Glutamatergic neuron (in vitro differentiated cells): ENCODE results near the gene EPN3. TPM values are rescaled to one million over a fixed set of nuclear protein-coding genes. Genes with fewer than 3 reads are reported as not detected.

Experiments
- DNase-seq: peaks from one replicate; pipeline ENCODE4 v3.0.0; 2022
- H3K27ac Mint-ChIP-seq: one replicate; pipeline ENCODE4 v1.8.0; 2020; ENCODE audit warnings: mild to moderate bottlenecking, mixed read lengths, inconsistent platforms; ENCODE audit not compliant: unreplicated experiment
- H3K27me3 Mint-ChIP-seq: one replicate; pipeline ENCODE4 v1.8.0; 2020; ENCODE audit warnings: mild to moderate bottlenecking, moderate library complexity, mixed read lengths, inconsistent platforms; ENCODE audit not compliant: unreplicated experiment
- H3K36me3 Mint-ChIP-seq: one replicate; pipeline ENCODE4 v1.8.0; 2020; ENCODE audit warnings: mild to moderate bottlenecking, mixed read lengths, inconsistent platforms; ENCODE audit not compliant: unreplicated experiment
- H3K4me1 Mint-ChIP-seq: one replicate; pipeline ENCODE4 v1.8.0; 2020; ENCODE audit warnings: mild to moderate bottlenecking, low read depth, mixed read lengths, inconsistent platforms; ENCODE audit not compliant: unreplicated experiment
- H3K4me3 Mint-ChIP-seq: one replicate; pipeline ENCODE4 v1.8.0; 2020; ENCODE audit warnings: mild to moderate bottlenecking, mixed read lengths, inconsistent platforms; ENCODE audit not compliant: unreplicated experiment
- H3K9me3 Mint-ChIP-seq: one replicate; pipeline ENCODE4 v1.8.0; 2020; ENCODE audit warnings: mild to moderate bottlenecking, moderate library complexity, mixed read lengths, inconsistent platforms; ENCODE audit not compliant: unreplicated experiment
- CTCF ChIP-seq: fragments of 200-600 bp; sonication (generic); IDR thresholded peaks from one replicate; pipeline ENCODE4 v1.5.0; 2021; ENCODE audit not compliant: partially characterized antibody, unreplicated experiment
- total RNA-seq: library from RNA; stranded (reverse); fragmentation: NEBNext Ultra II Directional; extraction: Animal tissue kit (Norgen Biotek cat#: 25700); gene quantifications from one replicate; pipeline ENCODE4 v1.2.1, GENCODE V29; 2021; ENCODE audit not compliant: unreplicated experiment

Gene EPN3
- total RNA-seq, 1 donor from 2014 or later: 0.12 TPM

GRCh38 chr17:50550661-50551432 lies 18.3 kb downstream of the EPN3 start:
- H3K4me3 Mint-ChIP-seq: no peak overlapping the region
- TF ChIP-seq CTCF: peak; percentile 88
- H3K4me1 Mint-ChIP-seq: peaks cover 16% of the 10 kb centered on the region

GRCh38 chr17:50551433-50551815 lies 18.9 kb downstream of the EPN3 start:
- Mint-ChIP-seq H3K27me3 (peaks cover 6% of the 10 kb centered on the region), H3K9me3 (peaks cover 9% of the 10 kb centered on the region), H3K27ac (no peak overlapping the region), H3K36me3 (no peaks in the 10 kb centered on the region), H3K4me1 (peaks cover 17% of the 10 kb centered on the region), H3K4me3 (no peak overlapping the region)
- no peak for DNase-seq
- no peak for TF ChIP-seq CTCF

More at GRCh38 chr17:50550661-50551432, 18.3 kb downstream of the EPN3 start:
- H3K27me3 Mint-ChIP-seq: peaks cover 8% of the 10 kb centered on the region
- peaks cover 9% of the 10 kb centered on the region for H3K9me3 Mint-ChIP-seq
- no peaks in the 10 kb centered on the region for H3K36me3 Mint-ChIP-seq
- no peak overlapping the region for H3K27ac Mint-ChIP-seq
- DNase-seq: peak; percentile 88

GRCh38 chr17:50551884-50552283 lies 19.3 kb downstream of the EPN3 start:
- TF ChIP-seq CTCF: no peak

GRCh38 chr17:50554201-50554600 lies 21.7 kb downstream of the EPN3 start:
- H3K27ac Mint-ChIP-seq: no peak overlapping the region
- no peaks in the 10 kb centered on the region for H3K36me3 Mint-ChIP-seq
- H3K4me3 Mint-ChIP-seq: no peak overlapping the region
- no peak for TF ChIP-seq CTCF
- H3K4me1 Mint-ChIP-seq: peaks cover 37% of the 10 kb centered on the region
- peaks cover 10% of the 10 kb centered on the region for H3K9me3 Mint-ChIP-seq
- peaks cover 6% of the 10 kb centered on the region for H3K27me3 Mint-ChIP-seq
- DNase-seq: no peak

More at GRCh38 chr17:50551884-50552283, 19.3 kb downstream of the EPN3 start:
- Mint-ChIP-seq H3K27ac (no peak overlapping the region), H3K36me3 (no peaks in the 10 kb centered on the region), H3K9me3 (peaks cover 8% of the 10 kb centered on the region), H3K27me3 (peaks cover 2% of the 10 kb centered on the region), H3K4me1 (peaks cover 22% of the 10 kb centered on the region), H3K4me3 (no peak overlapping the region)
- no peak for DNase-seq

- H3K27ac Mint-ChIP-seq: no peak overlapping the region
- peaks cover 6% of the 10 kb centered on the region for H3K27me3 Mint-ChIP-seq
- peaks cover 7% of the 10 kb centered on the region for H3K9me3 Mint-ChIP-seq
- H3K4me3 Mint-ChIP-seq: peak overlapping the region; percentile 49
- TF ChIP-seq CTCF: no peak
- H3K4me1 Mint-ChIP-seq: peaks cover 37% of the 10 kb centered on the region
- H3K36me3 Mint-ChIP-seq: no peaks in the 10 kb centered on the region
- DNase-seq: no peak
These were observed 24.3 kb downstream of the EPN3 start for GRCh38 chr17:50556803-50557202.
